ENCODE data around the gene RASL11A. TPM values are rescaled to one million over a fixed set of nuclear protein-coding genes. Genes with fewer than 3 reads are reported as not detected.
"Not testable (repeated sequence)": the region's sequence is repeated elsewhere in the genome, so short reads cannot be mapped to it uniquely, and the experiment has no call there.

RASL11A gene
- total RNA-seq, 1 donor from 2014 or later, result 14.2 TPM

GRCh38 chr13:27293873-27294515, 23.4 kb downstream of the RASL11A start:
- ATAC-seq, result no peak
- DNase-seq (ENCODE audit: low spot score), result no peak
- intact Hi-C loops (cut with DNase I), result no loop called here

GRCh38 chr13:27295096-27295495, 24.5 kb downstream of the RASL11A start:
- no peak for DNase-seq (ENCODE audit: low spot score)
- intact Hi-C loops (cut with DNase I), result no loop called here
- ATAC-seq, result no peak

- intact Hi-C loops (cut with DNase I), result no loop called here
- no peak for ATAC-seq
- no peak for DNase-seq (ENCODE audit: low spot score)
Measured at GRCh38 chr13:27295660-27296059, 25.0 kb downstream of the RASL11A start.

GRCh38 chr13:27296496-27296895, 25.9 kb downstream of the RASL11A start:
- DNase-seq (ENCODE audit: low spot score) (no peak), ATAC-seq (no peak)
- intact Hi-C loops (cut with DNase I), result no loop called here

GRCh38 chr13:27298849-27299248, 28.2 kb downstream of the RASL11A start:
- ATAC-seq, result no peak
- intact Hi-C loops (cut with DNase I), result no loop called here
- no peak for DNase-seq (ENCODE audit: low spot score)

GRCh38 chr13:27300406-27300805, 29.8 kb downstream of the RASL11A start:
- ATAC-seq; DNase-seq (ENCODE audit: low spot score); intact Hi-C loops (cut with DNase I): not testable (repeated sequence)

GRCh38 chr13:27300941-27301586, 30.4 kb downstream of the RASL11A start:
- intact Hi-C loops (cut with DNase I), result no loop called here
- DNase-seq (ENCODE audit: low spot score), result no peak
- no peak for ATAC-seq

GRCh38 chr13:27302643-27303262, 32.1 kb downstream of the RASL11A start:
- no peak for ATAC-seq
- no peak for DNase-seq (ENCODE audit: low spot score)
- intact Hi-C loops (cut with DNase I), result no loop called here

GRCh38 chr13:27304099-27304498, 33.5 kb downstream of the RASL11A start:
- intact Hi-C loops (cut with DNase I), result no loop called here
- ATAC-seq (no peak), DNase-seq (ENCODE audit: low spot score) (no peak)

- intact Hi-C loops (cut with DNase I), result no loop called here
- DNase-seq (ENCODE audit: low spot score) (no peak), ATAC-seq (no peak)
Measured at GRCh38 chr13:27304611-27305010, 34.0 kb downstream of the RASL11A start.

GRCh38 chr13:27306364-27306763, 35.7 kb downstream of the RASL11A start:
- intact Hi-C loops (cut with DNase I), result no loop called here
- no peak for DNase-seq (ENCODE audit: low spot score)
- no peak for ATAC-seq

- ATAC-seq (no peak), DNase-seq (ENCODE audit: low spot score) (no peak)
- intact Hi-C loops (cut with DNase I), result no loop called here
Measured at GRCh38 chr13:27308941-27309340, 38.3 kb downstream of the RASL11A start.

GRCh38 chr13:27309401-27309958, 38.9 kb downstream of the RASL11A start:
- ATAC-seq (no peak), DNase-seq (ENCODE audit: low spot score) (no peak)
- intact Hi-C loops (cut with DNase I), result no loop called here

- DNase-seq (ENCODE audit: low spot score), result no peak
- intact Hi-C loops (cut with DNase I), result no loop called here
- no peak for ATAC-seq
Measured at GRCh38 chr13:27309967-27310598, 39.5 kb downstream of the RASL11A start.

- intact Hi-C loops (cut with DNase I), result no loop called here
- no peak for DNase-seq (ENCODE audit: low spot score)
Measured at GRCh38 chr13:27310946-27311345, 40.3 kb downstream of the RASL11A start.

GRCh38 chr13:27311518-27312210, 41.0 kb downstream of the RASL11A start:
- intact Hi-C loops (cut with DNase I), result no loop called here
- no peak for ATAC-seq
- DNase-seq (ENCODE audit: low spot score), result no peak

More at GRCh38 chr13:27310946-27311345, 40.3 kb downstream of the RASL11A start:
- no peak for ATAC-seq

- intact Hi-C loops (cut with DNase I), result no loop called here
- DNase-seq (ENCODE audit: low spot score), result no peak
- no peak for ATAC-seq
Measured at GRCh38 chr13:27313770-27314169, 43.1 kb downstream of the RASL11A start.

- intact Hi-C loops (cut with DNase I), result no loop called here
- ATAC-seq, result no peak
- DNase-seq (ENCODE audit: low spot score), result no peak
Measured at GRCh38 chr13:27319404-27319803, 48.8 kb downstream of the RASL11A start.

Data from sciatic nerve (tissue), 2 donors.